Measurements from ENCODE around the gene ARHGEF5.
"Not testable (repeated sequence)": the region's sequence is repeated elsewhere in the genome, so short reads cannot be mapped to it uniquely, and the experiment has no call there.

The ARHGEF5 gene

GRCh38 chr7:144355176-144355822 lies at the start of gene ARHGEF5:
Gene ARHGEF5 (plus strand): TSS chr7:144355402. CDS start chr7:144362670, 7,268 bp downstream.
- DNase-seq = not testable (repeated sequence)

- DNase-seq = not testable (repeated sequence)
Observed at GRCh38 chr7:144309702-144310101, 45.5 kb upstream of the ARHGEF5 start.

- DNase-seq = not testable (repeated sequence)
Observed at GRCh38 chr7:144311218-144311617, 44.0 kb upstream of the ARHGEF5 start.

- not testable (repeated sequence) for DNase-seq
Observed at GRCh38 chr7:144311872-144312469, 43.2 kb upstream of the ARHGEF5 start, which contains the start of gene OR2A1. Gene OR2A1 (plus strand): TSS chr7:144312419. CDS start chr7:144318125, 5,706 bp downstream.

DNA sequence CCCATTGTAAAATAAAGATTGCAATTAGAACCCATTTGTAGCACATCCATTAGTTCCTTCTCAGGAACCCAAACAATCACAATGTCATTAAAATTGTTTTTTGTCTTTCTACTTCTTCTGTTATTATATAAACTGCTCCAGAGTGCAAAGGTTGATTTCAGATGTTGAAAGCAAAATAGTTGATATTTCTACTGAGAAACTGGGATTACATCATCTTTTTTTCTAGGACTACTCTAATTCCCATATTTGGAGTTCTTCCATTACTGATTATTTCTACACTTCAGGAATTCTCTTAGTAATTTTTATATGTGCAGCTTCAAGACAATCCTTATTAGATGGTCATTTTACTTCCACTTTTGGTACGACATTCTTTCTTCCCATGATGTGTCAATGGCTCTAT lies 37.7 kb upstream of the ARHGEF5 start:
- not testable (repeated sequence) for DNase-seq

GRCh38 chr7:144319547-144319946 lies 35.7 kb upstream of the ARHGEF5 start:
- not testable (repeated sequence) for DNase-seq

- DNase-seq = not testable (repeated sequence)
Observed at GRCh38 chr7:144321677-144322206, 33.5 kb upstream of the ARHGEF5 start.

- not testable (repeated sequence) for DNase-seq
Observed at GRCh38 chr7:144323359-144323758, 31.8 kb upstream of the ARHGEF5 start.

DNA sequence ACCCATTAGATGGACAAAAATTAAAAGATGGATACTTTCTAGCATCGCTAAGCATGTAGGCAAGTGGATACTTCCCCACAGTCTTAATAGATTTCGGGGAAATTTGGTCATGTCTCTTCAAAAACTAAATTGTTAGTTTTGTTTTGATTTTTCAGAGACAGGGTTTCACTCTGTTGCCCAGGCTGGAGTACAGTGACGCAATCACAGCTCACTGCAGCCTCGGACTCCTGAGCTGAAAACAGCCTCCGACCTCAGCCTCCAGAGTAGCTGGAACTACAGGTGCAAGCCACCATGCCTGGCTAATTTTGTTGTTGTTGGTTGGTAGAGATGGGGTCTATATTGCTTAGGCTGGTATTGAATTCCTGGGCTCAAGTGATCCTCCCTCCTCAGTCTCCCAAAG lies 29.3 kb upstream of the ARHGEF5 start:
- not testable (repeated sequence) for DNase-seq

DNA sequence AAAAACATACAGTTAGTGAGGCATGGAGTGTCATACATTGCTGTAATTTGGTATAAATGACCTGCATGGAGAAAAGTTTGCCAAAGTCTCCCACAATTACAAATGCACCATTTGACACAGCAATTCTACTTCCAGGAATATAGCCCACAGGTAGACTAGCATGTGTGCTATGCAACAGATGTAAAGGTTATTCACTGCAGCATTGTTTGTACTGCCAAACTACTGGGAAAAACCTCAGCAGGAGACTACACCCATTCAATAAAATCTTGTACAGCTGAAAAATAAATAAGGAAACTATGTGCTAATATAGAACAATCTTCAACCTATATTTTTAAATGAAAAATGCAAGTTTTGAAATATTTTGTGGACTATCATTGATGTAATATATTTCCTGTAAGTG lies 25.2 kb upstream of the ARHGEF5 start:
- DNase-seq = not testable (repeated sequence)

DNA sequence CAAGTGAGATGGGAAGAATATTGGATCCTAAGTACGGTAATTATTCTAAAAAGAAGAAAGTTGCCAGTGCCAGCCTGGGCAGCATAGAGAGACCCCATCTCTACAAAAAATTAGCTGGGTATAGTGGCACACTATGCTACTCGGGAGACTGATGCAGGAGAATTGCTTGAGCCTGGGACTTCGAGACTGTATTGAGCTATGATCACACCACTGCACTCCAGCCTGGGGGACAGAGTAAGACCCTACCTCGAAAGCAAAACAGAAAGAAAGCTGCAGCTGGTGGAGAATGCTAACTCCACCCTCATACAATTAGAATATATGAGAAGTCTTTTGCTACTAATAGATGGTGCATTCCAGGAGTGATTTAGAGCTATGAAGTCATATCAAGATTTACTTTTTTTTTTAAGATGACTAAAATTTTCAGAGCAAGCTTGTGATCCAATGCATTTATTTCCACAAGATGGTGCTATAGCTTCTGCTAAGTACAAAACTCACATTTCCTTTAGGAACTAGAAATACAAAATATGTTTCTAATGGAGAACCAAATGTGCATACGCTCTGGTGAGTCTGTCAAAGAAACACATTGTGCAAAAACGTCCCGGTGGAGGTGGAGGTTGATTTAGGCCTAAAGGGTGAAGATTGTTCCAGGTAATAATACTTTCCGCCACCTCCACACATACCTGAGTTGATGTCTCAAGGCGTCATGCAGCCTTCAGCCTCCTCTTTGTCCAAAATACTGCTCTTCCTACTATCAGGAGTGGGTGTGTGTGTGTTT lies 23.8 kb upstream of the ARHGEF5 start:
- not testable (repeated sequence) for DNase-seq

GRCh38 chr7:144331996-144332288 lies 23.3 kb upstream of the ARHGEF5 start:
- DNase-seq = not testable (repeated sequence)

GRCh38 chr7:144348625-144349024 lies 6.6 kb upstream of the ARHGEF5 start:
- DNase-seq = not testable (repeated sequence)

- not testable (repeated sequence) for DNase-seq
Observed at GRCh38 chr7:144351667-144352066, 3.5 kb upstream of the ARHGEF5 start.

DNA sequence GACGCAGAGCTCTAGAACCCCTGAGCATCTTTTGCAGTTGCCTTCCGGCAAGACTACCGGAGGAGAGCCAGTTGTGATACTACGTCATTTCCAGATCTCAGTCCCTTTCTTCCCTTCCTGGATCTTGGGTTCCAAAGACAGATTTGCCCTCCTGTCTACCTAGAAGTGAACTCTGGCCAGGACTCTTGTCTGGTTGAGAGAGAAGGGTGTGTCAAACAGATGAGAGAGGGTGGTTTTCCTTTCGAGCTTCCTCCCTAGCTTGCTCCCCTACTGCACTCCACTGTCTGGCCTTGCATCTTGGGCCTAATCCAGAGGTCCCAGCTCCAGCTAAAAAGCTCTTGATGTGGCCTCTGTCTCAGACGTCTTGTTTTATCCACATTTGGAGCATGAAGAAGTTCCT lies 983 bp downstream of the ARHGEF5 start:
- DNase-seq = not testable (repeated sequence)

DNA sequence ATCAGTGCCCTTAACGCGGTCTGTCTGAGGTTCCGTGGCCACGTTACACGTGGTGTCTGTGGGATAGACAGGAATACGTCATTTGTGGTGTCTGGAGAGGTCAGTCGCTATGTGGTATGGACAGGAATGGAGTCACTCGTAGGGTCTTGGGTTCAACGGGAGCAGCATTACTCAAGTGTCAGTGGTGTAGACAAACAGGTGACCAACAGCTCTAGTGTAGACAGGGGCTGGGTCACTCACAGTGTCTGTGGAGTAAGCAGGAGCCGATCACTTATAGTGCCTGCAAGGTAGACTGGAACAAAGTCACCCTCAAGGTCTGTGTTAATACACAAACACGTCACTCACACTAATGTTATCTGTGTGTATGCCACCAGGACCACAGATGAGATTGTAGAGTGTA lies 1.7 kb downstream of the ARHGEF5 start:
- DNase-seq = not testable (repeated sequence)

- not testable (repeated sequence) for DNase-seq
Observed at GRCh38 chr7:144362061-144362460, 6.9 kb downstream of the ARHGEF5 start.

DNA sequence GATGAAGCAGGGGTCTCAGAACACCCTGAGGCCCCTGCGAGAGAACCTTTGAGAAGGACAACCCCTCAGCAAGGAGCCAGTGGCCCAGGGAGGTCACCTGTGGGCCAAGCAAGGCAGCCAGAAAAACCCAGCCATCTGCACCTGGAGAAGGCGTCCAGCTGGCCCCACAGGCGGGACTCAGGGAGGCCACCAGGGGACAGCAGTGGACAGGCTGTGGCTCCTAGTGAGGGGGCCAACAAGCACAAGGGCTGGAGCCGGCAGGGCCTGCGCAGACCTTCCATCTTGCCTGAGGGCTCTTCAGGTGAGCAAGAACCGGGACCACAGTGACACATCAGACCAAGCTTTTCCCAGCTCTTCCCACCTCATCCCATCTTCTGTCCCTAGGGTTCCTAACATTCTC lies 10.3 kb downstream of the ARHGEF5 start:
- DNase-seq = not testable (repeated sequence)

- not testable (repeated sequence) for DNase-seq
Observed at GRCh38 chr7:144367250-144367649, 12.0 kb downstream of the ARHGEF5 start.

GRCh38 chr7:144369221-144369620 lies 14.0 kb downstream of the ARHGEF5 start:
- DNase-seq = not testable (repeated sequence)

DNA sequence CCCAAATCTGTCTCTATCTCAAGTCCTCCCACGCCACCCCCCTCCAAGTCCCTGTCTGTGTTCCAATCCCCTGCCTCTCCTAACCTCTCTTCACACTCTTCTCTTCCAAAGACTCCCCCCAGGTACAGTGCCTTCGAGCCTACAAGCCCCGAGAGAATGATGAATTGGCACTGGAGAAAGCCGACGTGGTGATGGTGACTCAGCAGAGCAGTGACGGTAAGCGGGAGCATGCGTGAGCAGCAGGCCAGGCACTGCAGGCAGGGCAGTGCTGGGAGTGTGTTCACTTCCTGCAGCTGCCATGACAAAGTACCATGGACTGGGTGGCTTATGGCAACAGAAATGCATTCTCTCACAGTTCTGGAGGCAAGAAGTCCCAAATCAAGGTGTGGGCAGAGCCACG lies 23.4 kb downstream of the ARHGEF5 start:
- DNase-seq = no peak

DNA sequence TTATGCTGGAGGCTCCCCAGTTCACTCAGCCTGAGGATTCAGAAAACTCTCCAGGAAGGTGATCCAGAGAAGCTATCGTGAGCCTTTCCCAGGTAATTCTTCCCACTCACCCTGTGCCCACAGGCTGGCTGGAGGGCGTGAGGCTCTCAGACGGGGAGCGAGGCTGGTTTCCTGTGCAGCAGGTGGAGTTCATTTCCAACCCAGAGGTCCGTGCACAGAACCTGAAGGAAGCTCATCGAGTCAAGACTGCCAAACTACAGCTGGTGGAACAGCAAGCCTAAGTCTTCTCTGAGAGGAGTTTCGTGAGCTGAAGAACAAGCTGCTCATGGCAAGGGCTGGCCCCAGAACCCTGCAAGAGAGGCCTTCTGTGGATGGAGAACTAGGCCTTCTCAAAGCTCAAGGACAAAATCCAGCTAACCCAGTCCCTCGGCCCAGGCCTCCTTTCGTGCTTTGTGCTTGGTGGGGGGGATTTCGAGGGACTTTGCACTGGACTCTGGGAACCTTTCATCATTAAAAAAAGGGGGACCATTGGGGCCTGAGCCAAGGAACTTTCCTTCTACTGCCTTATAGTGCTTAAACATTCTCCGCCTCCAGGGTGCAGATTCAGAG lies 24.7 kb downstream of the ARHGEF5 start:
- no peak for DNase-seq

DNA sequence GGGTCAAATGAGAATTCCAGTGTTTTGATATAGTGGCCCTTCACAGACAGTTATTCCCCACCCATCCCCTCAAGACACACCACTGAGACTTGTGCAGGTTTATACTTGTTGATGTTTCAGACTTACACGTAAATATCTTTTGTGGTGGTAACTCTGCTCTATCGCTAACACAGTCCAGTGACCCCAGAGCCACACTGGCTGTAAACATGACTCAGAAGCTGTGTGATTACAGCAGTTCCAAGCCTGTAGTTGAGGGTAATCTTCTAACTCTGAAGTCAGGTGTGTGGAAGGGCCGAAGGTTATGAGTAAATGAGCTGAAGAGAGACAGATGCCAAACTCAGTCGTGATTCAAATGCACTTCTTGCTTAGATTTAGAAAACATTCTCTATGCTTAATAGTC lies 28.9 kb downstream of the ARHGEF5 start:
- no peak for DNase-seq

Data from stimulated activated CD4-positive, alpha-beta T cell treated with anti-CD3 and anti-CD28 coated beads, Interleukin-2, amount 100 ng/mL, for 24 hours (primary cell).